ENCODE results near the gene TRIM47.

GRCh38 chr17:75927286-75927922 is 49.0 kb upstream of the TRIM47 start:
- TF ChIP-seq ZNF605 (CRISPR knock-in tag; IDR thresholded peaks at IDR 0.05) (no peak), ZNF10 (CRISPR knock-in tag; IDR thresholded peaks at IDR 0.05; ENCODE audit: borderline replicate concordance, low read depth) (no peak)

Measured in HepG2 (cell line).